Endothelial cell (in vitro differentiated cells): ENCODE measurements around the gene CDH19. TPM values are rescaled to one million over a fixed set of nuclear protein-coding genes. Genes with fewer than 3 reads are reported as not detected.

Experiments used
- DNase-seq: peaks from one replicate; pipeline ENCODE4 v3.0.0; 2021; ENCODE audit warnings: low spot score
- H3K27ac Mint-ChIP-seq: one replicate; pipeline ENCODE4 v1.8.0; 2021; ENCODE audit warnings: mixed read lengths, inconsistent platforms; ENCODE audit not compliant: unreplicated experiment
- H3K27me3 Mint-ChIP-seq: one replicate; pipeline ENCODE4 v1.8.0; 2021; ENCODE audit warnings: mild to moderate bottlenecking, moderate library complexity, mixed read lengths, inconsistent platforms; ENCODE audit not compliant: unreplicated experiment
- H3K36me3 Mint-ChIP-seq: one replicate; pipeline ENCODE4 v1.8.0; 2021; ENCODE audit warnings: mild to moderate bottlenecking, low read depth, mixed read lengths, inconsistent platforms; ENCODE audit not compliant: unreplicated experiment
- H3K4me1 Mint-ChIP-seq: one replicate; pipeline ENCODE4 v1.8.0; 2021; ENCODE audit warnings: mild to moderate bottlenecking, mixed read lengths, inconsistent platforms; ENCODE audit not compliant: unreplicated experiment
- H3K4me3 Mint-ChIP-seq: one replicate; pipeline ENCODE4 v1.8.0; 2021; ENCODE audit warnings: mild to moderate bottlenecking, mixed read lengths, inconsistent platforms; ENCODE audit not compliant: unreplicated experiment
- H3K9me3 Mint-ChIP-seq: one replicate; pipeline ENCODE4 v1.8.0; 2021; ENCODE audit warnings: mixed read lengths, inconsistent platforms; ENCODE audit not compliant: unreplicated experiment
- total RNA-seq: library from RNA; stranded (reverse); fragmentation: NEBNext Ultra II Directional; extraction: Animal tissue kit (Norgen Biotek cat#: 25700); gene quantifications from one replicate; pipeline ENCODE4 v1.2.1, GENCODE V29; 2021; ENCODE audit not compliant: unreplicated experiment
- TF ChIP-seq, protein P1 (sequence below): fragments of 200-600 bp; sonication (generic); IDR thresholded peaks from one replicate; pipeline ENCODE4 v1.5.0; 2021; ENCODE audit warnings: antibody characterized with exemption; ENCODE audit not compliant: unreplicated experiment

The CDH19 gene
- total RNA-seq, 1 donor from 2014 or later, result not detected

DNA sequence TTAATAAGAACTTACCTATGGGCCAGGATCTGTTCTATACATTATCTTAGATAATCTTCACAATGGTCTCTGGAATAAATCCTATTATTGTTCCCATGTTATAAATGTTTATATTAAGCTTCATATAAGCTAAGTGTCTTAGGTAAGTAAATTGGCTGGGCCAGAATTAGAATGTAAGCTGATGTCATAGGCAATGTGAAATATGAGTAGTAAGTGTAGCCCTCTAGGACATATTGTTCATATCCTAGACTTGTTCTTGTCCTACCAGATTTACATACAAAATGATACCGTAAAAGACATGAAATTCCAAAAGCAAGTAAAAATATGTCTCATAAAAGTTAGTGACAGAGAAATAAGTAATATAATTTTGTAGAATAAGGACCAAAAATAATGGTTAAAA lies 89.9 kb downstream of the CDH19 start:
- H3K27ac Mint-ChIP-seq, result no peak overlapping the region
- DNase-seq, result no peak
- no peaks in the 10 kb centered on the region for H3K27me3 Mint-ChIP-seq
- TF ChIP-seq, protein P1, sequence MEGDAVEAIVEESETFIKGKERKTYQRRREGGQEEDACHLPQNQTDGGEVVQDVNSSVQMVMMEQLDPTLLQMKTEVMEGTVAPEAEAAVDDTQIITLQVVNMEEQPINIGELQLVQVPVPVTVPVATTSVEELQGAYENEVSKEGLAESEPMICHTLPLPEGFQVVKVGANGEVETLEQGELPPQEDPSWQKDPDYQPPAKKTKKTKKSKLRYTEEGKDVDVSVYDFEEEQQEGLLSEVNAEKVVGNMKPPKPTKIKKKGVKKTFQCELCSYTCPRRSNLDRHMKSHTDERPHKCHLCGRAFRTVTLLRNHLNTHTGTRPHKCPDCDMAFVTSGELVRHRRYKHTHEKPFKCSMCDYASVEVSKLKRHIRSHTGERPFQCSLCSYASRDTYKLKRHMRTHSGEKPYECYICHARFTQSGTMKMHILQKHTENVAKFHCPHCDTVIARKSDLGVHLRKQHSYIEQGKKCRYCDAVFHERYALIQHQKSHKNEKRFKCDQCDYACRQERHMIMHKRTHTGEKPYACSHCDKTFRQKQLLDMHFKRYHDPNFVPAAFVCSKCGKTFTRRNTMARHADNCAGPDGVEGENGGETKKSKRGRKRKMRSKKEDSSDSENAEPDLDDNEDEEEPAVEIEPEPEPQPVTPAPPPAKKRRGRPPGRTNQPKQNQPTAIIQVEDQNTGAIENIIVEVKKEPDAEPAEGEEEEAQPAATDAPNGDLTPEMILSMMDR, result no peak
- H3K4me3 Mint-ChIP-seq, result no peak overlapping the region
- no peaks in the 10 kb centered on the region for H3K36me3 Mint-ChIP-seq
- H3K9me3 Mint-ChIP-seq, result no peaks in the 10 kb centered on the region
- H3K4me1 Mint-ChIP-seq, result peaks cover 3% of the 10 kb centered on the region

DNA sequence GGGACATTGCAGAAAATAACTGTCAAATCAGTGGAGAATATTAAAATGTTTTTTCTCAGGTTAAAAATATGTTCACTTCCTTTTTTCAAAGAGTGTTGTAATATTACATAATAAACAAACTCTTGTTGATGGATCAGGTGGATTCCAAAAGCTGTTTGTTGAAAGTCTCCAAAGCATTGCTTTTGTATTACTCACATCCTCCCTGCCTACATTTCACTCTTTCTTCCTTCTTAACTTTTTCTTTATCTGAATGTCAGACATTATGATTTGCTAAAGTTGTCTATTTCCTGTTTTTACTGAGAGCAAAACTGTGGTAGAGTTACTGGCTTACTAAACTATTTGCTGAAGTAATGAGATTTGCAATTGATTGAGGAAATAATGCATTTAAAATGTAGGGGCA lies 92.1 kb downstream of the CDH19 start:
- no peak overlapping the region for H3K4me3 Mint-ChIP-seq

DNA sequence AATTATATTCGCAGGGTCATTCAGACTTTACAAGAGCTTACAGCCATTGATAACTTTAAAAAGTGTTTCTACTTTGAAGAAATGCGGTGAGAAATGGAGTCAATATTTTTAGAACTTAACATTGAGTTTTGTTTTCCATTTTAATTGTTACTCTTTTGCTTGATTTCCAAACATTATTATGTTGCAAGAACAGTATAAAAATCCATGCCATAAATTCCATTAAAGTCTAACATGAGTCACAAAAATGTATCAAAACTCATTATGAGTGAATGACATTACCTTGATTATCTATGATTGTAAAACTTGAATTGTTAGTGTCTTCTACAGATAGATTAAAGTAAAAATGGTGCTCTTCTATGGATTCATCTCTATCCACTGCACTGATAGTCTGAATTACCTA lies 92.6 kb downstream of the CDH19 start:
- Mint-ChIP-seq H3K4me1 (peaks cover 3% of the 10 kb centered on the region), H3K4me3 (no peak overlapping the region), H3K27ac (no peak overlapping the region), H3K27me3 (no peaks in the 10 kb centered on the region), H3K36me3 (no peaks in the 10 kb centered on the region), H3K9me3 (no peaks in the 10 kb centered on the region)
- DNase-seq, result no peak
- TF ChIP-seq, protein P1, result no peak

More for the DNA sequence above, 92.1 kb downstream of the CDH19 start:
- TF ChIP-seq, protein P1, result no peak
- Mint-ChIP-seq H3K9me3 (no peaks in the 10 kb centered on the region), H3K27me3 (no peaks in the 10 kb centered on the region), H3K4me1 (peaks cover 3% of the 10 kb centered on the region), H3K27ac (no peak overlapping the region), H3K36me3 (no peaks in the 10 kb centered on the region)
- no peak for DNase-seq

DNA sequence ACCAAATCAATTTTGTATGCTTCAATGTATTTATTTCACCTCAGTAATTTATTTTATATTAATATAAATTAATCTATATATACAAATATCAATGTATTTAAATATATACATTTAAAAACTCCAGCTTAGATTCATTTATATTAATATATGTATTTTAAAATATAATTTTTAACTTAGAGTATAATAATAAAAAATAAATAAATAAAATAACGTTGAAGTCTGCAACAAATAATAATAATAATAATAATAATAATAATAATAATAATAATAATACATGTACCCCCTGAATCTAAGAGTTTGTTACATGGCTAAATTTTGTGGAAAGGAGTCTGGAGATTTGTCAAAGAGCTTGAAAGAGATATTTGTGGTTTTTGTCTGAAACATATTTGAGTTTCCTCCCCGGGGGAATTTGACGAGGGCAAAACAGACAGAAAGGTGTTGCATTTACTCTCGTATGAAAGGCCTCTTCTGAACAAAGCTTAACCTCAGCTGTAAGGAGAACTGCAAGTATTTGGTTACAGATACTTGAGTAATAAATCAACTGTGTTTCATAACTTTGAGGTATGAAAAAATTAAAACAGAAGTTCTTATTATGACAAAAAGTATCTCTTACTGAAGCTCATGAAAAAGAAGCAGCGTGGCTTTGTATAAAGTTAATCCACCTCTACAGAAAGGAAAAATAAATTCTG lies 93.4 kb downstream of the CDH19 start:
- Mint-ChIP-seq H3K36me3 (no peaks in the 10 kb centered on the region), H3K27me3 (no peaks in the 10 kb centered on the region), H3K4me1 (peaks cover 3% of the 10 kb centered on the region), H3K27ac (no peak overlapping the region), H3K9me3 (no peaks in the 10 kb centered on the region), H3K4me3 (no peak overlapping the region)
- DNase-seq, result no peak
- TF ChIP-seq, protein P1, result no peak

DNA sequence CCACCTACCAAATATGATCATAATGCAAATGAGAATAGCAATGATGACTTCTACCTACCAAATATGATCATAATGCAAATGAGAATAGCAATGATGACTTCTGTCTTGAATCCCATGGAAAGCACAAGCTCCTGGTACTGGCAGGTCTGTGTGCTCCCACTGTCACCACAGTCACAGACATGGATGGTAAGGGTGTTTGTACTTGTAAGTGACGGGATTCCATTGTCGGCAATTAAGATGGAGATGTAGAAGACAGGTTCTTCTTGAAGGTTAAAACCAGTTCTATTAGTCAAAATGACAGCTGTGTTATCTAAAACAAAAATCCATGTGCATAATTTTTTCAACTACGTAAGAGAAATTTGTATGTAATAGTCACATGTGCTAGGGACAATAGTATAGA lies 95.0 kb downstream of the CDH19 start:
- H3K27me3 Mint-ChIP-seq, result no peaks in the 10 kb centered on the region
- TF ChIP-seq, protein P1, result no peak

More for the DNA sequence above, 95.0 kb downstream of the CDH19 start:
- Mint-ChIP-seq H3K27ac (no peak overlapping the region), H3K4me1 (peaks cover 3% of the 10 kb centered on the region), H3K4me3 (no peak overlapping the region), H3K9me3 (no peaks in the 10 kb centered on the region), H3K36me3 (no peaks in the 10 kb centered on the region)
- no peak for DNase-seq
